HG03045 (cell line): ENCODE results near the gene HNRNPA3.
"Not testable (repeated sequence)": the region's sequence is repeated elsewhere in the genome, so short reads cannot be mapped to it uniquely, and the experiment has no call there.

Source experiments
- ATAC-seq: cut with Tn5 transposase; IDR thresholded peaks from one replicate; pipeline ENCODE4 v1.9.1; 2021; ENCODE audit warnings: mild to moderate bottlenecking, moderate library complexity; ENCODE audit not compliant: unreplicated experiment

Gene HNRNPA3

GRCh38 chr2:177212106-177212890 lies at the start of gene HNRNPA3:
Gene HNRNPA3, plus strand, starts transcription at chr2:177212794. Its CDS starts 6 bp downstream, at chr2:177212800.
- ATAC-seq: peak; percentile 89

- ATAC-seq: no peak
Measured at GRCh38 chr2:177164131-177164530, 48.5 kb upstream of the HNRNPA3 start.

- peak; percentile 65 for ATAC-seq
Measured at GRCh38 chr2:177164584-177165052, 48.0 kb upstream of the HNRNPA3 start.

GRCh38 chr2:177165061-177165583 lies 47.5 kb upstream of the HNRNPA3 start:
- no peak for ATAC-seq

GRCh38 chr2:177165721-177166711 lies 46.6 kb upstream of the HNRNPA3 start:
- peak; percentile 51 for ATAC-seq

- peak; percentile 55 for ATAC-seq
Measured at GRCh38 chr2:177169810-177170514, 42.6 kb upstream of the HNRNPA3 start.

- ATAC-seq: no peak
Measured at GRCh38 chr2:177171418-177171865, 41.2 kb upstream of the HNRNPA3 start.

- no peak for ATAC-seq
Measured at GRCh38 chr2:177172034-177172880, 40.3 kb upstream of the HNRNPA3 start.

GRCh38 chr2:177174486-177174885 lies 38.1 kb upstream of the HNRNPA3 start:
- ATAC-seq: no peak

- no peak for ATAC-seq
Measured at GRCh38 chr2:177175917-177176668, 36.5 kb upstream of the HNRNPA3 start.

- ATAC-seq: no peak
Measured at GRCh38 chr2:177178797-177179196, 33.8 kb upstream of the HNRNPA3 start.

- no peak for ATAC-seq
Measured at GRCh38 chr2:177179227-177179626, 33.4 kb upstream of the HNRNPA3 start.

- not testable (repeated sequence) for ATAC-seq
Measured at GRCh38 chr2:177179671-177180070, 32.9 kb upstream of the HNRNPA3 start.

GRCh38 chr2:177180269-177181000 lies 32.2 kb upstream of the HNRNPA3 start:
- ATAC-seq: no peak

- no peak for ATAC-seq
Measured at GRCh38 chr2:177183860-177184259, 28.7 kb upstream of the HNRNPA3 start.

- ATAC-seq: no peak
Measured at GRCh38 chr2:177184606-177185005, 28.0 kb upstream of the HNRNPA3 start.

GRCh38 chr2:177186038-177186437 lies 26.6 kb upstream of the HNRNPA3 start:
- not testable (repeated sequence) for ATAC-seq

- no peak for ATAC-seq
Measured at GRCh38 chr2:177187631-177188312, 24.8 kb upstream of the HNRNPA3 start.
